Osteoblast (primary cell): Measurements from ENCODE around the gene KRTAP4-6. TPM values are rescaled to one million over a fixed set of nuclear protein-coding genes. Genes with fewer than 3 reads are reported as not detected.
"Not testable (repeated sequence)": the region's sequence is repeated elsewhere in the genome, so short reads cannot be mapped to it uniquely, and the experiment has no call there.

Experiments
- DNase-seq: peaks from one replicate; pipeline ENCODE4 v3.0.0; 2011; ENCODE audit warnings: low spot score, mixed read lengths; ENCODE audit not compliant: insufficient read length; ENCODE audit errors: missing footprints
- H2AFZ ChIP-seq: 2 replicates; pipeline ENCODE4 v1.6.0; 2011; ENCODE audit warnings: mild to moderate bottlenecking, low read length
- H3K27ac ChIP-seq: 2 replicates; pipeline ENCODE4 v1.5.1; 2011; ENCODE audit warnings: mild to moderate bottlenecking, low read depth, low read length, moderate library complexity
- H3K27me3 ChIP-seq: 2 replicates; pipeline ENCODE4 v1.6.0; 2012; ENCODE audit warnings: mild to moderate bottlenecking, control low read depth, inconsistent platforms, low read length, moderate library complexity; ENCODE audit not compliant: insufficient read depth
- H3K36me3 ChIP-seq: 2 replicates; pipeline ENCODE4 v1.5.1; 2011; ENCODE audit warnings: mild to moderate bottlenecking, low read length, control low read depth, moderate library complexity; ENCODE audit not compliant: insufficient read depth
- H3K4me1 ChIP-seq: 2 replicates; pipeline ENCODE4 v1.5.1; 2011; ENCODE audit warnings: mild to moderate bottlenecking, low read length, control low read depth, moderate library complexity; ENCODE audit not compliant: insufficient read depth
- H3K4me2 ChIP-seq: 2 replicates; pipeline ENCODE4 v1.6.0; 2011; ENCODE audit warnings: mild to moderate bottlenecking, low read length; ENCODE audit not compliant: insufficient read depth
- H3K4me3 ChIP-seq: fragments of 200-600 bp; sonication (generic); 3 replicates; pipeline ENCODE4 v1.5.1; 2012; ENCODE audit warnings: mild to moderate bottlenecking, low read length, inconsistent platforms; ENCODE audit not compliant: insufficient read depth
- H3K79me2 ChIP-seq: 2 replicates; pipeline ENCODE4 v1.6.0; 2012; ENCODE audit warnings: mild to moderate bottlenecking, low read length, control low read depth, inconsistent platforms; ENCODE audit not compliant: insufficient read depth
- H3K9me3 ChIP-seq: 2 replicates; pipeline ENCODE4 v1.5.1; 2011; ENCODE audit warnings: low read depth, low read length, control low read depth
- H4K20me1 ChIP-seq: 2 replicates; pipeline ENCODE4 v1.6.0; 2012; ENCODE audit warnings: mild to moderate bottlenecking, low read length, control low read depth; ENCODE audit not compliant: insufficient read depth
- CTCF ChIP-seq: IDR thresholded peaks from 2 replicates; pipeline ENCODE4 v1.5.1; 2011; ENCODE audit warnings: mild to moderate bottlenecking, low read depth, low read length, moderate library complexity; ENCODE audit errors: extremely low read depth
- total RNA-seq: library from RNA; depleted of rRNA; stranded (reverse); fragments of >200 nt; gene quantifications from 2 replicates; pipeline ENCODE4 v1.2.3, GENCODE V29; 2012

The KRTAP4-6 gene
- total RNA-seq, 1 donor = not detected

GRCh38 chr17:41147531-41148204 is 7.3 kb upstream of the KRTAP4-6 start:
- no peaks in the 10 kb centered on the region for H3K4me1 ChIP-seq
- no peak for DNase-seq
- H3K27me3 ChIP-seq = no peaks in the 10 kb centered on the region
- no peak overlapping the region for H3K27ac ChIP-seq
- no peak overlapping the region for H2AFZ ChIP-seq
- no peak for TF ChIP-seq CTCF
- H4K20me1 ChIP-seq = no peaks in the 10 kb centered on the region
- H3K79me2 ChIP-seq = no peaks in the 10 kb centered on the region
- no peaks in the 10 kb centered on the region for H3K36me3 ChIP-seq
- H3K4me2 ChIP-seq = no peak overlapping the region
- no peak overlapping the region for H3K4me3 ChIP-seq
- peaks cover 2% of the 10 kb centered on the region for H3K9me3 ChIP-seq

DNA sequence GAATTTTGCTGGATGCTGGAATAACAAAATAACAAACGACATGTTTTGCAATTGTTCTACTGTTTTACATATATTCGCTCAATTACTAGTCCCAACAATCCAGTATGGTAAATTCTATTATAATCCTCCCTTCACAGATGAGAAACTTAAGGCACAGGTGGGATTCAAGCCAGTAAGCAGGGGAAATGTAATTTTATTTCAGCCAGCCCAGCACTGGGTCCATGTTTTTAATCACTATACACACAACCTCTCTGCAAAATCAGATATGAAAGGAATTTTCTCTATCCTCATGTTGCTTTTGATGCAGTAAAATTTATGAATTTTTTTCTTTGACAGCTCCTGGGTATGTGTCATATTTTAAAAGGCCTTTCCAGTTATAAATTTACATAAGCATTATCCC is 4.9 kb upstream of the KRTAP4-6 start:
- H3K27me3 ChIP-seq = no peaks in the 10 kb centered on the region
- H3K4me2 ChIP-seq = no peak overlapping the region
- no peaks in the 10 kb centered on the region for H4K20me1 ChIP-seq
- H3K79me2 ChIP-seq = no peaks in the 10 kb centered on the region
- no peaks in the 10 kb centered on the region for H3K36me3 ChIP-seq
- DNase-seq = no peak
- H3K4me3 ChIP-seq = no peak overlapping the region
- H3K9me3 ChIP-seq = peaks cover 2% of the 10 kb centered on the region
- no peak overlapping the region for H3K27ac ChIP-seq
- peaks cover 6% of the 10 kb centered on the region for H3K4me1 ChIP-seq
- no peak for TF ChIP-seq CTCF
- no peak overlapping the region for H2AFZ ChIP-seq

- Histone ChIP-seq H3K27me3 (no peaks in the 10 kb centered on the region), H3K4me1 (peaks cover 6% of the 10 kb centered on the region), H3K9me3 (peaks cover 2% of the 10 kb centered on the region), H4K20me1 (no peaks in the 10 kb centered on the region), H3K36me3 (no peaks in the 10 kb centered on the region), H3K27ac (no peak overlapping the region), H3K79me2 (no peaks in the 10 kb centered on the region), H2AFZ (no peak overlapping the region), H3K4me2 (no peak overlapping the region), H3K4me3 (no peak overlapping the region)
- no peak for TF ChIP-seq CTCF
- no peak for DNase-seq
Observed at GRCh38 chr17:41144846-41145245, 4.5 kb upstream of the KRTAP4-6 start.

DNA sequence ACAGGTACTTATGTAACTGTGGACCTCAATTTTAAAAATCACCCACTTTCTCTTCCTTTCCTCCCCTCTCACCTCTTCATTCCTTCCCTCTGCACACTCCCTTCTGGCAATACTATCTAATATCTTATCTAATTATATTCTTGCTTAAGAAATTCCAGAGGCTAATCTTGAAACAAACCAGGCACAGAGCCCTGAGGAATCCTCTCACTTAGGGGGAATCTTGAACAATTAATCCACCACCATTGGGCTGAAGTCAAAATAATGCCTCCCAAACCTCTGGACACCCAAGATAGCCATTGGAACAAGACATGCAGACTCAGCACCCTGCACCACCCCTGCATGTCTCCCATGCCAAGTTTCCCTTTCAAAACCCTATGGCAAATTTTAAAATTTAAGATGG is 1.0 kb upstream of the KRTAP4-6 start:
- Histone ChIP-seq H2AFZ (no peak overlapping the region), H4K20me1 (no peaks in the 10 kb centered on the region), H3K4me3 (no peak overlapping the region), H3K79me2 (no peaks in the 10 kb centered on the region), H3K27ac (peak overlapping the region; percentile 69), H3K4me1 (peaks cover 6% of the 10 kb centered on the region), H3K27me3 (no peaks in the 10 kb centered on the region), H3K4me2 (no peak overlapping the region), H3K36me3 (no peaks in the 10 kb centered on the region), H3K9me3 (peaks cover 2% of the 10 kb centered on the region)
- DNase-seq = no peak
- TF ChIP-seq CTCF = no peak

- H3K27me3 ChIP-seq, H3K4me3 ChIP-seq, H3K36me3 ChIP-seq, H3K9me3 ChIP-seq, H3K4me2 ChIP-seq, DNase-seq, H4K20me1 ChIP-seq, H3K4me1 ChIP-seq, H2AFZ ChIP-seq, H3K79me2 ChIP-seq: not testable (repeated sequence)
- H3K27ac ChIP-seq = peak overlapping the region; percentile 69
Observed at GRCh38 chr17:41139865-41140264, 479 bp downstream of the KRTAP4-6 start.
